GM21367 (cell line): ENCODE data around the gene SAMD3.
"Not testable (repeated sequence)": the region's sequence is repeated elsewhere in the genome, so short reads cannot be mapped to it uniquely, and the experiment has no call there.

ENCODE experiments used
- ATAC-seq: cut with Tn5 transposase; IDR thresholded peaks from one replicate; pipeline ENCODE4 v1.9.1; 2021; ENCODE audit not compliant: unreplicated experiment

Gene SAMD3

GRCh38 chr6:130212215-130212874, 10.4 kb downstream of the SAMD3 start:
- ATAC-seq = no peak

GRCh38 chr6:130211691-130212090, 11.1 kb downstream of the SAMD3 start:
- ATAC-seq = no peak

GRCh38 chr6:130207979-130208649, 14.6 kb downstream of the SAMD3 start:
- ATAC-seq = no peak

GRCh38 chr6:130206479-130206878, 16.3 kb downstream of the SAMD3 start:
- ATAC-seq = no peak

GRCh38 chr6:130204322-130204721, 18.4 kb downstream of the SAMD3 start:
- no peak for ATAC-seq

- ATAC-seq = no peak
Measured at GRCh38 chr6:130203370-130203769, 19.4 kb downstream of the SAMD3 start.

GRCh38 chr6:130202782-130203181, 20.0 kb downstream of the SAMD3 start:
- peak; percentile 81 for ATAC-seq

GRCh38 chr6:130200020-130200419, 22.7 kb downstream of the SAMD3 start:
- no peak for ATAC-seq

- no peak for ATAC-seq
Measured at GRCh38 chr6:130198483-130199035, 24.2 kb downstream of the SAMD3 start.

- not testable (repeated sequence) for ATAC-seq
Measured at GRCh38 chr6:130197816-130198482, 24.8 kb downstream of the SAMD3 start.

- not testable (repeated sequence) for ATAC-seq
Measured at GRCh38 chr6:130194434-130194833, 28.3 kb downstream of the SAMD3 start.

- no peak for ATAC-seq
Measured at GRCh38 chr6:130190701-130191690, 31.8 kb downstream of the SAMD3 start.

- ATAC-seq = no peak
Measured at GRCh38 chr6:130189531-130190397, 33.0 kb downstream of the SAMD3 start.

- no peak for ATAC-seq
Measured at GRCh38 chr6:130188207-130188899, 34.4 kb downstream of the SAMD3 start.

GRCh38 chr6:130187335-130188206, 35.2 kb downstream of the SAMD3 start:
- no peak for ATAC-seq

- no peak for ATAC-seq
Measured at GRCh38 chr6:130185658-130186057, 37.1 kb downstream of the SAMD3 start.

GRCh38 chr6:130183271-130184222, 39.2 kb downstream of the SAMD3 start:
- ATAC-seq = no peak
